Uterus (tissue), 2 donors: ENCODE results near the gene HBM.
"Not testable (repeated sequence)": the region's sequence is repeated elsewhere in the genome, so short reads cannot be mapped to it uniquely, and the experiment has no call there.

Experiments
- POLR2A ChIP-seq, 2 donors: fragments of 450-650 bp; IDR thresholded peaks; one replicate each; pipeline ENCODE4 v1.6.1; 2016; ENCODE audit warnings: antibody characterized with exemption in 2 of 2, mild to moderate bottlenecking in 1 of 2, moderate library complexity in 1 of 2
- TF ChIP-seq, protein P1 (sequence below), 4 experiments: fragments of 200-600 bp in 2 of 4; fragments of 450-650 bp in 2 of 4; sonication (generic) in 2 of 4; IDR thresholded peaks; one replicate each; pipeline ENCODE4 v1.5.1; 2016 to 2019; ENCODE audit warnings: antibody characterized with exemption in 4 of 4, mild to moderate bottlenecking in 2 of 4, moderate library complexity in 1 of 4

DNA sequence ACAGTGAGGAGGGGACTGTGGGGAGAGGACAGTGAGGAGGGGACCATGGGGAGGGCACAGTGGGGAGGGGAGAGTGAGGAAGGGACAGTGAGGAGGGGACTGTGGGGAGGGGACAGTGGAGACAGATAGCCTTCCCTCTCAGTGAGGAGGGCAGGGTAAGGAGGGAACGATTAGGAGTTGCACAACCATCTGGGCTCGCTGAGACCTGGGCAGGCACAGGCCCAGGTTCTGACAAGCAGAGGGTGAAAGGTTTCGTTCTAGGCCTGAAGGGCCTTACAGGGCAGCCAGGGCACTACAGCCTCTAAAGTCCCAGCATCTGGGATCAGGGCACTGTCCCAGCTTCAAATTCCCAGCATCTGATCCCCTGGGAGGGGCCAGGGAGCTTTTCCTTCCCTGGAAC lies 2.1 kb upstream of the HBM start:
- TF ChIP-seq, protein P1, sequence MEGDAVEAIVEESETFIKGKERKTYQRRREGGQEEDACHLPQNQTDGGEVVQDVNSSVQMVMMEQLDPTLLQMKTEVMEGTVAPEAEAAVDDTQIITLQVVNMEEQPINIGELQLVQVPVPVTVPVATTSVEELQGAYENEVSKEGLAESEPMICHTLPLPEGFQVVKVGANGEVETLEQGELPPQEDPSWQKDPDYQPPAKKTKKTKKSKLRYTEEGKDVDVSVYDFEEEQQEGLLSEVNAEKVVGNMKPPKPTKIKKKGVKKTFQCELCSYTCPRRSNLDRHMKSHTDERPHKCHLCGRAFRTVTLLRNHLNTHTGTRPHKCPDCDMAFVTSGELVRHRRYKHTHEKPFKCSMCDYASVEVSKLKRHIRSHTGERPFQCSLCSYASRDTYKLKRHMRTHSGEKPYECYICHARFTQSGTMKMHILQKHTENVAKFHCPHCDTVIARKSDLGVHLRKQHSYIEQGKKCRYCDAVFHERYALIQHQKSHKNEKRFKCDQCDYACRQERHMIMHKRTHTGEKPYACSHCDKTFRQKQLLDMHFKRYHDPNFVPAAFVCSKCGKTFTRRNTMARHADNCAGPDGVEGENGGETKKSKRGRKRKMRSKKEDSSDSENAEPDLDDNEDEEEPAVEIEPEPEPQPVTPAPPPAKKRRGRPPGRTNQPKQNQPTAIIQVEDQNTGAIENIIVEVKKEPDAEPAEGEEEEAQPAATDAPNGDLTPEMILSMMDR (IDR thresholded peaks at IDR 0.05) = not testable (repeated sequence)
- not testable (repeated sequence) for TF ChIP-seq POLR2A (IDR thresholded peaks at IDR 0.05)
